GM18520 (cell line): ENCODE measurements around the gene FBXW5.

Source experiments
- ATAC-seq: cut with Tn5 transposase; IDR thresholded peaks from one replicate; pipeline ENCODE4 v1.9.1; 2021; ENCODE audit not compliant: unreplicated experiment

The FBXW5 gene

DNA sequence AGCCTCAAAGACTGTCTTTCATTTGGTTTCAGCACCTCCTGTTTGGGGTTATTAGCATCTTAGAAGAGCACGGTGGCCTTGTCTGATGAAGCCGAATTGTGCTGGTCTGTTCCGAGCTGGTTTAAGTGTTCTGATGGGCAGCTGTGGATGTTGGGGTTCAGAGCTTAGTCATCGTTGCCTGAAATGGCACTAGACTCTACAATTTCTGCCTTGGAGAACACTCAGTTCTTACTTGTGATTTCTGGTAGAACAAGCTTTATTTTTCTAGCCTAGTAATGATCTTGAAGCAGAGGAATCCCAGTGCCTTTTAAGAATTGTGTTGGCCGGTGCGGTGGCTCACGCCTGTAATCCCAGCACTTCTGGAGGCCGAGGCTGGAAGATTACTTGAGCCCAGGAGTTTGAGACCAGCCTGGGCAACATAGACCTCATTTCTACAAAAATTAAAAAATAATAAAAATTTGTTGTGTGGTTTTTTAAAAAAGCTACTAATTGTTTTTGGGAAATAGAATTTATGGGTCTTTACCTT is 7.8 kb downstream of the FBXW5 start:
- no peak for ATAC-seq

DNA sequence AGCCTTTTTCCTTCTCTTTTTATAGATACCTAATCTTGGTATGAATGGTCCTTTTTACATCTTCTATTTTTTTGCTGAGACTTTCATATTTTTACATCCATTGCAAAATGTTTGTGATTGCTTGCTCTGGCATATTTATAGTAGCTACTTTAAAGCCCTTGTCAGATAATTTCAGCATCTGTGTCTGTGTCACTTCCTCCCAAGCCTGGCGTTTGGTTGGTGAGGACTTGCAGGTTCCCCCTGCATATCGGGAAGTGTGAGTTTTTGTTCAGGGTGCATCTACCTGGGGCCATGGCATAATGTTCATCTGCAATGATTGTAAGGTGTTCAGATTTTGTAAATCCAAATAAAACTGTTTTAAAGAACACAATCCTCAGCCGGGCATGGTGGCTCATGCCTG is 8.9 kb downstream of the FBXW5 start:
- ATAC-seq = no peak

DNA sequence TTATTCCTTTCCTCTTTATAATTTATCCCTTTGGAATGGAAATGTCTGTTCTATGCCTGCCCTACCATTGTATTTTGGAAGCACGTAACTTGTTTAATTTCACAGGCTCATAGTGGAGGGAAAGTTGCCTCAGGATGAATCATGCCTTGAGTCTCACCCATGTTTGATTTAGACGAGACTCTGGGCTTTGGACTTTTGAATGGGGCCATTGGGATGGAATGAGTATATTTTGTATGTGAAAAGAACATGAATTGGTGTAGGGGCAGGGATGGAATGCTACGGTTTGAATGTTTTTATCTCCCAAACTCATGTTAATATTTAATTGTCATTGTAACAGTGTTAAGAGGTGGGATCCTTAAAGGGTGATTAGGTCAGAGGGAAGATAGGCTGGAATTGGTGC is 10.3 kb downstream of the FBXW5 start:
- ATAC-seq = no peak

DNA sequence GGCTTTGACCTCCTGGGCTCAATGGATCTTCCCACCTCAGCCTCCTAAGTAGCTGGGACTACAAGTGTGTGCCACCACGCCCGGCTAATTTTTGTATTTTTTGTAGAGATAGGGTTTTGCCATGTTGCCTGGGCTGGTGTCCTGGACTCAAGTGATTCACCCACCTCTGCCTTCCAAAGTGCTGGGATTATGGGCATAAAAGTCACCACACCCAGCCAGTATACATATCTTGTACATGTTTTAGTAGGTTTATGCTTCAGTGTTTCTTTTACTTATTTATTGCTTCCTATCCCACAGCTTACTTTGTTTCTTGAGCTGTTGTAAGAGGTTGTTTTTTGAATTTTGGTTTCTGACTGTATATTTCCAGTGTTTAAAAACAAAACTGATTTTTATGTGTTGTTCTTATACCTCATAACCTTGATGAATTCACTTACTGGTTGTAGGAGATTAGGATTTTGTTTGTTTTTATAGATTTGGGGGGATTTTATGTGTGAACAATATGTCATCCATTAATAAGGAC is 12.9 kb downstream of the FBXW5 start:
- ATAC-seq = no peak

DNA sequence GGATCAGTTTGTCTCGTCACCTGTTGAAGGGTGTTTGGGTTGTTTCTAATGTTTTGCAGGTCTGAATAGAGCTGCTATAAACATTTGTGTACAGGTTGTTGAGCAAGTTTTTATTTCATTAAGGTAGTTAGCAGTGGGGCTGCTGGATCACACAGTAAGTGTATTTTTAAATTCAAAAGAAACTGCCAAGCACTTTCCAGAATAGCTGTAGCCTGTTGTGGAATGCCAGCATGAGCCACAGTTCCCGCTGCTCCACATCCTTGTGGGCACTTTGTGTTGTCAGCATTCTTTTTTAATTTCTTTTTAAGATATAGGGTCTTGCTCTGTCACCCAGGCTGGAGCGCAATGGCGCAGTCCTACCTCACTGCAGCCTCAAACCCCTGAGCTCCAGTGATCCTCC is 14.5 kb downstream of the FBXW5 start:
- no peak for ATAC-seq

DNA sequence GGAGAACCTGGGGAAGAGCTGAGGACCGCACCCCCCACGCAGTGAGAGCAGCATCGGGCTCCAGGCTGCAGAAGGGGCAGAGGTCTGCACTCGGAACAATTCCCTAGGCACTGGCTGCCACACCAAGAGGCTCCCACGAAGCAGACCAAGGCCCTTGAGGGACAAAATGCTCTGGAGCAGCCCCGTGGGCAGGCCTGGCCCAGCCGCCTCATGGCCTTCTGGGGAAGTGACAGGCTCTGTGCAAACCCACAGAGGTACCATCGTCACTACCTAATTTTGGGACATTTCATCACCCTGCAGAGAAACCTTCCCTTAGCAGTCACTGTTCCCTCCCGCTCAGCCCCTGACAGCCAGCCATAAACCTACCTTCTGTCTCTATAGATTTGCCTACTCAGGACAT is 15.9 kb downstream of the FBXW5 start:
- ATAC-seq = no peak

DNA sequence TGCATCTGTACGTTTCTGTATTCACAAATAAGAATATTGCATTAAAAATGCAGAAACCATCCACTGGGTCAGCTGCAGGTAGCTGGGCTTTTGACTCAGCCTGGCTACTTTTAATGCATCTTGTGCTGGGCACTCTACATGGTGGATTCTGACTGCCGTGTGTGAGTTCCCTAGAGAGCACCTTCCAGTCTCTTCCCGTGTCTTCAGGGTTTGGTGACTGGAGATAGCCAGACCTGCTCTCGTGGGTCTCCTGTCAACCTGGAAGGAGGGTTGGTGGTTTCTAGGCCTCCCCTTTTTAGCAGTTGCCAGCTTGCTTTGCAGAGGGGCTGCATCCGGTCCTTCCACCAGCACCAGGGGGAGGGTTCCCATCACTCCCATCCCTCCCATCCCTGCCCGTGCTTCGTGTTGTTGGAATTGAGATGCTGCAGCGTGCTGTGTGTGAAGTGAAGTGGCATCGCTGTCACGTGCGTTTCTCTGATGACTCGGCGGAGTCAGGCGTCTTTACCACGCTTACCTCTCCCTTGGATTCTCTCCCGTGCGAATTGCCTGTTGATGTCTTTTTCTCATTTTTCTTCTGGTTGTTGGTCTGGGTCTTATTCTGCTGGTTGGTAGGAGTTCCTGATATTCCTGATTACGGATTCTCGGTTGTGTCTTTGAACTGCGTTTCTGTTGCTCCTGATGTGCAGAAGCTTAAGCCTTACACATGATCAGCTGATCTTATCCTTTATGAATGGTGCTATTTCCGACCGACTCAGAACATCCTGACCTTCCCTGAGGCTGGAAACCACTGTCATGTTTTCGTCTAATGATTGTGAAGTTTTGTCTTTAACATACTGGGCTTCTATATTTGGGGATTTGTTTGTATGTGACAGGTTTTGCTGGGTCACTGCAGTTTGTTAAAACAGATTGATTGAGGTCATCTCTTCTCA is 16.9 kb downstream of the FBXW5 start:
- ATAC-seq = no peak

DNA sequence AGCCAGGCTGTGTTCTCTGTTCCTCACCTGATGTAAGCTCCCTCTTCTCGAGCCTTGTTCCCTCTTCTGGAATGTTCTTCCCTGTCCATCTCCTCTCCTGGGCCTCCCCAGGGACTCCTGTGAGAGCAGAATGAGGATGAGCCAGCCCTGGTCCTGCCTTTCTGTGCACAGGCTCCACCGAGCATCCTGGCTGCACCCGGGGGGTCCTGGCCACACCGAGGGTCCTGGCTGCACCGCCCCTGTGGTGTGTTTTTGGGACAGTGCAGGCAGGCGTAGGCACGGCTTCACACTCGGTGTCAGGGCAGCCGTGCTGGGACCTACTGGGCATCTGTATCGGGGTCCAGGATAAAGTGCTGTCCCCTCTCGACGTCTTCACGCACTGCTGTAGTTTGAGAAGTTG is 17.8 kb downstream of the FBXW5 start:
- no peak for ATAC-seq

DNA sequence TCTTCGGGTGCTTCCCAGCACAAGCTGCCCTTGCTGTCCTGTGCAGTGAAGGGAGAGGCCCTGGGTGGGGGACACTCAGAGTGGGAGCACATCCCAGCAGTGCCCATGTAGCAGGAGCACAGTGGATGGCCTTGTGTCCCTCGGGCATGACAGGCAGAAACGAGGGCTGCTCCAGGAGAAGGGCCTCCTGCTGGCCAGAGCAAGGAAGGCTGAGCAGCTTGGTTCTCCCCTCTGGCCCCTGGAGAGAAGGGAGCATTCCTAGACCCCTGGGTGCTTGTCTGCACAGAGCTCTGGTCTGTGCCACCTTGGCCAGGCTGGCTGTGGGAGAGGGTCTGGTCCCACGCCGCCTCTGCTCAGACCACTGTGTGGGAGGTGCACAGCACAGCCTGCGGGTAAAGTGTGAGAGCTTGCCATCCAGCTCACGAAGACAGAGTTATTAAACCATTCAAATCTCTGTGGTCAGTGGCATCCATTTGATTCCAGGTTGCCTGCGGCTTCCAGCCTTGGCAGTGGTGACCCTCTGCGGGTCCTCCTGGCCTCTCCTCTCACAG is 18.3 kb downstream of the FBXW5 start:
- ATAC-seq = no peak

DNA sequence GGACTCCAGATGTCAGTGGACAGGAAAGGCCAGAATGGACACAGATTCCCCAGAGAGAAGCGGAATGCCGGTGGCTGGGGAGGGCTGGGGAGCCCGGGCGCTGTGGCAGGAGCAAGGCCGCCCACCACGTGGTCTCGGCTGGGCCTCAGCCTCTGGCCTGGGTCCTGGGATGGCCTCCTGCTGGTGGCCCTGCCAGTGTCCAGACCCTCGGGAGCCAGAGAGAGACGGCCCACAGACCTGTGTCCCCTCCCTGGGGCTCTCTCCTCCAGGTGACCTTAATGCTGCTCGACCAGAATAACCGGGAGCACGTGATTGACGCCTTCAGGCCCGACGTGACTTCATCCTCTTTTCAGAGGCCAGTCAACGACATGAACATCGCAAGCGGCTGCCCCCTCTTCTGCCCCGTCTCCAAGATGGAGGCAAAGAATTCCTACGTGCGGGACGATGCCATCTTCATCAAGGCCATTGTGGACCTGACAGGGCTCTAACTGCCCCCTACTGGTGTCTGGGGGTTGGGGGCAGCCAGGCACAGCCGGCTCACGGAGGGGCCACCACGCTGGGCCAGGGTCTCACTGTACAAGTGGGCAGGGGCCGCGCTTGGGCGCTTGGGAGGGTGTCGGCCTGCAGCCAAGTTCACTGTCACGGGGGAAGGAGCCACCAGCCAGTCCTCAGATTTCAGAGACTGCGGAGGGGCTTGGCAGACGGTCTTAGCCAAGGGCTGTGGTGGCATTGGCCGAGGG is 19.0 kb downstream of the FBXW5 start:
- ATAC-seq = no peak

DNA sequence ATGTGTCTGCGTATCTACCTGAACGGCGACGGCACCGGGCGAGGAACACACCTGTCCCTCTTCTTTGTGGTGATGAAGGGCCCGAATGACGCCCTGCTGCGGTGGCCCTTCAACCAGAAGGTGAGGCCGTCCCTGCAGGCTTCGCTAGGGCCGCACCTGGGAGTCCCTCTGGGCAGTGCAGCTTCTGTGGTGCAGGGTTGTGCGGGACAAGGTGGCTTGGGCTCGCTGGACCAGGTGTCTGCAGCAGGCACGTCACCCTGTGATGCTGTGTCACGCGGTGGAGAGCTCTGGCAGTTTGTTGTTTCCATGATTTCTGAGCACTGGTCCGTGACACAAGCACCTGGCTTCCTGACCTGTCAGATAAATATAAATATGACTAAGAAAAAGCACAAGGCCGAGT is 20.7 kb downstream of the FBXW5 start:
- no peak for ATAC-seq

DNA sequence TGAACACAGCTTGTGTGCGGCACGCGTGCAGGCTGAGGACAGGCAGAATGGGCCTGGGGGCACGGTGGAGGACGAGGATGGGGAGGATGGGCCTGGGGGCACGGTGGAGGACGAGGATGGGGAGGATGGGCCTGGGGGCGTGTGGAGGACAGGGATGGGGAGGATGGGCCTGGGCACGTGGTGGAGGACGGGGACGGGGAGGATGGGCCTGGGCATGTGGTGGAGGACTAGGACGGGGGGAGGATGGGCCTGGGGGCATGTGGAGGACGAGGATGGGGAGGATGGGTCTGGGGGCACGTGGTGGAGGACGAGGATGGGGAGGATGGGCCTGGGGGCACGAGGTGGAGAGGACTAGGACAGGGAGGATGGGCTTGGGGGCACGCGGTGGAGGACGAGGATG is 22.0 kb downstream of the FBXW5 start:
- ATAC-seq = no peak

DNA sequence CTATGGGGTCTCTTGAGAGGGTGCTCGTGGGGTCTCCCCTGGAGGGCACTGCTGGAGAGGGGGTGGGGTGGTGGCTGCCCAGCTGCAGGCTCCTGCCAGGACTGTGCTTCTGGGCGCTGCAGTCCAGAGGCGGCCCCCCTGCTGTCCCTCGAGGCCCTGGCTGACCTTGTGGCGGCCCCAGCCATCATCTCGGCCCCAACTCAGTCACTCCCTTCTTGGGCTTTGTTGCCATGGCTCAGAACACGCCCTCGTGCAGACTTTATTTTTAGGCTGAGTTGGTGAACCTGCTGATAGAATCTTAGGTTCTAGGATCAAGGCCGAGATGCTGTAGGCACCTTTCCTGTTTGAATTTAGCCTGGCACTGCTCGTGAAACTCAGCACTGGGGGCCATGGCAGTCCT is 22.8 kb downstream of the FBXW5 start:
- no peak for ATAC-seq

DNA sequence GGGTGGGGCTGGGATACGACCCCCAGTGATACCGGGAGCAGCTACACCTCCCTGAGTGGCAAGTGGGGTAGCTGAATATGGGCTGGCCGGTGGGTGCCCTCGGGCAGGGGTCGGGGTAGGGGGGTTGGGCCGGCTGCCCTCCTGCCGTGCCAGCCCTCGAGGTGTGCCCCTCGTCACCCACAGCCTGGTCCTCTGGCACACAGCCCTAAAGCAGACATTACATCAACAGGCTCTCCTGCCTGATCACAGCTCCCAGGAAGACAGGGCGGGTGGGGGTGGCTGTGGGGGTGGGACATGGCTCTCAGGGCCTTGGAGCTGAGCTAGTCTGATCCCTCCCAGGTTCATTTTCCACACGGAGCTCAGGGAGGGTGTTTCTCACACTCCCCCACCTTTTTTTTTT is 23.2 kb downstream of the FBXW5 start:
- ATAC-seq = no peak

DNA sequence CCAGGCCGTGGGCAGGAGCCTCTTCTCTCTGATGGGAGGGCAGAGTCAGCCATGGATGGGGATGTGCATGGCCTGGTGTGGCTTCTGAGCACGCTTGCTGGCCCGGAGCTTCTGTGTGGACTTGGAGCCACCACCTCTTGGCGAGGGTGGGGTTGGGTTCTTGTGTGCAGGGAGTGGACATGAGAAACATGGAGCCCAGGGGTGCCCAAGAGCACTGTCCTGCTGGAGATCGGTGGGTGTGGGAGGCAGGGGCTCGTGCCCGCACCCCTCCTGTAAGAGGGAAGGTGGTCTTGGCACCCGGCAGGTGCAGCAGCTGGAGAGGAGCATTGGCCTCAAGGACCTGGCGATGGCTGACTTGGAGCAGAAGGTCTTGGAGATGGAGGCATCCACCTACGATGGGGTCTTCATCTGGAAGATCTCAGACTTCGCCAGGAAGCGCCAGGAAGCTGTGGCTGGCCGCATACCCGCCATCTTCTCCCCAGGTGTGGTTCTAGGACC is 23.8 kb downstream of the FBXW5 start:
- ATAC-seq = no peak

DNA sequence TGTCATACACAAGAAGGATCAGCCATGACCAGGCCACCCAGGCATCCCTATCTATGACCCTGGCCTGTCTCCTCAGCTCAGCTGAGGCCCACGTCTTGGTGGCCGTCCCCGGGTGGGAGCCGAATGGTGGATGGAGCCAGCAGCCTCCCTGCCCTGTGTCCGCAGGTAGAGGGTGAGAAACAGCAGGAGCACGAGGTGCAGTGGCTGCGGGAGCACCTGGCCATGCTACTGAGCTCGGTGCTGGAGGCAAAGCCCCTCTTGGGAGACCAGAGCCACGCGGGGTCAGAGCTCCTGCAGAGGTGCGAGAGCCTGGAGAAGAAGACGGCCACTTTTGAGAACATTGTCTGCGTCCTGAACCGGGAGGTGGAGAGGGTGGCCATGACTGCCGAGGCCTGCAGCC is 24.5 kb downstream of the FBXW5 start:
- ATAC-seq = no peak

DNA sequence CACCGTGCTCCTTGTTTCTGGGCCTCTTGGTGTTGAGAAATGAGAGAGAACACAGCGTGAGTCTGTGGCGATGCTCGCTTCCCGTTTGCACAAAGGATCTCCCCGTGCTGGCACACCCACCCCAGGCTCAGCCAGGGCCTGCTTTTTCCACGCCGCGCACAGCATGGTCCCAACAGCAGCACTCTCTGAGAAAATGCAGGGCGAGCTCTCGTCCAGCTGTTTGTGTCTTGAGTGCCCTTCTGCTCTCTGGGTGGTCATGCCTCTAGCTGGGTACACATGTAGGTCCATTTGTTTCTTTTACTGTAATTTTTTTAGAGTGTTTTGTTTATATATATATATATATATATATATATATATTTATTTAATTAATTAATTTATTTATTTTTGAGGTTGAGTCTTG is 26.6 kb downstream of the FBXW5 start:
- ATAC-seq = no peak

DNA sequence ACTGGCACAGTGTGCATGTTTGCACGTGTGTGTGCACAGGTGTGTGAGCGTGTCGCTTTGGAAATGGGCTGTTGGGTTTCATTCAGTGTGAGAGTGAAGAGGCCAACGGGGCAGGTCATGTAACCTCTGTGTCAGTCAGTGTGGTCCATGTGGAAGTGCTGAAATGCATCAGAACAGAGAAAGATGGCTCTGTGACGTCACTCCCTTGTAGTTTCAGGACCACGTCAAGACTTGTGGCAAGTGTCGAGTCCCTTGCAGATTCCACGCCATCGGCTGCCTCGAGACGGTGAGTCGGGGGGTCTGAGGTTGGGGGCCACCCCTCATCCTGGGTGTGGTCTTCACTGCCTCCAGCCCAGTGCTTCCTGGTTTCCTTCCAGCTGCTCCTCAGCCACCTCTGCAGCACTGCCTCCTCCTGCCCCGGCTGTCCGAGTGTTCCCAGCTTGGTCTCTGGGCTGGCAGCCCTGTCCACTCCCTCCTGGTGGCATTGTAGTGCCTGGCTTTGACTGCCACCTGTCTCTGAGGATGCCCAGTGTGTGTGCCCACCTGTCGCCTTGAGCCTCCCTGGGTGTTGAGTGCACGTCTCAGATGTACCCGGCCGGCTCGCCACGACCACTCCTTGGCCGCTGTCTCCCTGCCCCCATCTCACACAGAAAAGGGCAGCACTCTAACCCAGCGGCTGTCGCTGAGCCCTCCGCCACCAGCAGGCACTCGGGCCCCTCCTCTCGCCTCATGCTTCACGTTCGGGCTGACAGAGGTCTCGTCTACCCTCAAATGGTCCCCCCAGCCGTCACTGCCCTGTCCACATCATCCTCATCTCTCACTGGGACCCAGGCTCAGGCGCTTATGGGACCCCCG is 28.0 kb downstream of the FBXW5 start:
- no peak for ATAC-seq

DNA sequence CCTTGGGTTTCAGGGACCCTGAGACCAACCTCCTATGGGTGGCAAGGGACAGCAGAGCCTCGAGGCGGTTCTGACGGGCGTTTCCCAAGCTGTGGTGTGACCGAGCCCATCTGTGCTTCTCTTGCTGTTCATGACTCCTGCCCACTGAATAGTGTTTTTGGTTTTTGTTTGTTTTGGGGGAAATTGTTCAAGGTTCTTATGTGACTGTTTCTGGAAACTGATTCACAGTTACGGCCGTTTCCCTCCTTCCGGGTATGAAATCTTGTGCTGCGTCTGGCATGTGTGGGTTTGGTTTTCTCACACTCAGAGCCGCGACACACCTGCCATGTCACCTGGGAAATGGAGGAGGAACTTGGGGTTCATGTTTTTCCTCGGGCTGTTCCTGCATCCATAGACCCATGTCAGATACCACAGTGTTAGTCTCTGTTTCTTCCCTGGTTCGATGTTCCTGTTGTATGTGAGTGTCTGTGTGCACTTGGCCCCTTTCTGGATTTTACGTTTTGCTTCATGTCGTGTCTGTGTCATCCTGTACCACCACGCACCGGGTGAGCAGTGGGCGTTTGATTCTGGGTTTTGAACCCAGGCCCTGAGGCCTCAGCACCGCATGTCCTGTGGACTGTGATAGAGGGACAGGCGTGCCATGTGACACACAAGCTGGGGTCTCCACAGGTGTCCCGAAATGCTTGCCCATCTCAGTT is 28.8 kb downstream of the FBXW5 start:
- no peak for ATAC-seq
